Upper lobe of left lung (tissue), 6 donors: ENCODE results near the gene CCDC51. TPM values are rescaled to one million over a fixed set of nuclear protein-coding genes. Genes with fewer than 3 reads are reported as not detected.

Experiments
- ATAC-seq, 2 donors: fragments of 200-7000 bp; cut with Tn5 transposase; one replicate each; pipeline ENCODE4 v1.9.1; 2022; ENCODE audit warnings: mild to moderate bottlenecking in 2 of 2, moderate library complexity in 2 of 2; ENCODE audit not compliant: low FRiP score in 2 of 2
- DNase-seq, 2 donors: peaks; one replicate each; pipeline ENCODE4 v3.0.0-alpha.2; 2019 to 2020
- H3K27ac ChIP-seq, 4 donors: fragments of 200-600 bp; sonication (generic); one replicate each; pipeline ENCODE4 v1.5.1; 2016 to 2019
- H3K27me3 ChIP-seq, 4 donors: fragments of 200-600 bp; sonication (generic); one replicate each; pipeline ENCODE4 v1.5.1; 2017 to 2019
- H3K36me3 ChIP-seq, 4 donors: fragments of 200-600 bp; sonication (generic); one replicate each; pipeline ENCODE4 v1.5.1; 2016 to 2019
- H3K4me1 ChIP-seq, 4 donors: fragments of 200-600 bp; sonication (generic); one replicate each; pipeline ENCODE4 v1.5.1; 2018 to 2019
- H3K4me3 ChIP-seq, 4 donors: fragments of 200-600 bp; sonication (generic); one replicate each; pipeline ENCODE4 v1.5.1; 2017 to 2019; ENCODE audit warnings: mild to moderate bottlenecking in 2 of 4, moderate library complexity in 1 of 4
- H3K9me3 ChIP-seq, 4 donors: fragments of 200-600 bp; sonication (generic); one replicate each; pipeline ENCODE4 v1.5.1; 2018 to 2019
- CTCF ChIP-seq, 6 experiments: fragments of 450-650 bp in 4 of 6; fragments of 200-600 bp in 2 of 6; sonication (generic) in 2 of 6; IDR thresholded peaks; one replicate each; pipeline ENCODE4 v1.5.1; 2016 to 2019; ENCODE audit warnings: antibody characterized with exemption in 6 of 6
- EP300 ChIP-seq, 4 donors: sonication (generic); formaldehyde crosslinking; IDR thresholded peaks; one replicate each; pipeline ENCODE4 v1.5.1; 2017; ENCODE audit warnings: antibody characterized with exemption in 4 of 4, control low read depth in 2 of 4
- POLR2A ChIP-seq, 4 donors: fragments of 450-650 bp; IDR thresholded peaks; one replicate each; pipeline ENCODE4 v1.5.1; 2016 to 2017; ENCODE audit warnings: antibody characterized with exemption in 4 of 4, mild to moderate bottlenecking in 2 of 4
- POLR2AphosphoS5 ChIP-seq, 2 donors: sonication (generic); formaldehyde crosslinking; IDR thresholded peaks; one replicate each; pipeline ENCODE4 v1.5.1; 2017; ENCODE audit warnings: antibody characterized with exemption in 2 of 2
- WGBS, 2 donors: methylation state at CpG; one replicate each; pipeline ENCODE4 v1.1.5; 2017 to 2018; 5-methylcytosine and 5-hydroxymethylcytosine counted together
- total RNA-seq, 6 donors: library from RNA; depleted of rRNA in 4 of 6; stranded (reverse); fragments of >200 nt in 4 of 6; gene quantifications; one replicate each; pipeline versions ENCODE4 v1.1.0 to v1.2.1, GENCODE V29; 2016 to 2021
- donor health status: DM: no; HTN: no; CAD: no; lungs with moderate emphysema.
- donor health status: DM: no; HTN: yes; CAD: no; lungs with severe emphysema.

Gene CCDC51
- total RNA-seq, 6 donors from 2014 or later = 6.3 to 18.2 (median 13.2) TPM

DNA sequence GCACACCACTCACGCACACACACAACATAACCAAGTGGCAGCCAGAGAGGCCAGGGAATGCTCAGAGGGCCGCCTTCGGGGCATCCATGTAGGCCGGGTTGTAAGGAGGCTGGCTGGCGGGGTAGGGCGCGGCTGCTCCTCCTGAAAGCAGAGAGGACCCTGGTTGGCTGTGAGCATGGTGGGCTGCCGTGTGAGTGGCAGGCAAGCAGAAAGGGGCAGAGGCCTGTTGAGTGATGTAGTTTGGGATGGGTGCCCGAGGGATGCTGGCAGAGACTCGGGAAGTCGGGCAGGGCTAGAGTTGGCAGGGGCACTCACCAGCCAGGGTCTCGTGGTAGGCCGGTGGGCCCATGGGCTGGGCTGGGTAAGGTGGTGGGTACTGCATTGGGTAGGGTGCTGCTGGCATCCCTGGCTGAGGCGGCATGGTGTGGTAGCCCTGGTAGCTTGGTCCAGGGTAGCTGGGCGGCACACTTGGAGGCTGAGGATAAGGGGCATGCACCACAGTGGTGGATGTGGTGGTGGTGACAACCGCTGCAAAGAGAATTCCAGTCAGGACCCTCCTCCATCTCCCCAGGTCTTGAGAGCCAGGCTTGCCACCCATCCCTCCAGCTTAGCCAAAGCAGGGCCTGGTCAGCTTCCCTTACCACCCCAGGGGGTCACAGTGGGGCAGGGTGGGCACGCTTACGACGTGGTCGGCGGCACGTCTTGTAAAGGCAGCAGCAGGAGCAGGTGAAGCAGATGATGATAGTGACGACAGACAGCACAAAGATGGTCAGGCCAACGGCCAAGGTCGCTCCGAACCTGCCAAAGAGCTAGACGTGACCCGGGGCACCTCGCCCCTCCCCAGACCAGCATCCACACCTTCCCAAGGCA, 29.4 kb upstream of the CCDC51 start:
- Histone ChIP-seq H3K4me3 (no peak overlapping the region), H3K36me3 (peaks cover 0 to 38% (median 31%) of the 10 kb centered on the region in 4 donors), H3K27ac (peak overlapping the region; percentile 40 to 100 (median 97)), H3K4me1 (peaks cover 71 to 87% (median 76%) of the 10 kb centered on the region in 4 donors), H3K27me3 (no peaks in the 10 kb centered on the region), H3K9me3 (no peaks in the 10 kb centered on the region)
- WGBS, 2 donors = 83 to 92% methylated on average over 16 to 28 of the region's 29 CpGs
- ATAC-seq (no peak), DNase-seq (peak in 1 of 2 donors; percentile 76)
- TF ChIP-seq POLR2AphosphoS5 (IDR thresholded peaks at IDR 0.05) (no peak), CTCF (IDR thresholded peaks at IDR 0.05) (no peak), POLR2A (IDR thresholded peaks at IDR 0.05) (no peak), EP300 (IDR thresholded peaks at IDR 0.05) (no peak)

DNA sequence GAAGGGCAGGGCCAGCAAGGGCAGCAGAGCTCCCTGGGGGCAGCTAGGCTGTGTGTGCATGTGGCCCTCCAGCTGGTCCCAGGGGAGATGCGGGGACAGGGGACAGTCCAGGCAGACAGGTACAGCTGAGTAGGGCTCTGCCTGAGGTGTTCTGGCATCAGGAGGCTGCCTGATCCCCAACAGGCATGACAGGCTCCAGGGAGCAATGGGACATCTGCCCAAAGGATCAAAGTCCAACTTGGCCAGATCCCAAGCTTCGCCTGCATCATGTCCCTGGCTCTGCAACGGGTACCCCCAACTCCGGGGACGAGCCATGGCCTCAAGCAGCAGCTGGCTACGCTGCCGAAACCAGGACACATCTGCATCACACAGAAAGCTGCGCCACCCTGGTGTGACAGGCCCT, 28.4 kb upstream of the CCDC51 start:
- Histone ChIP-seq H3K27me3 (no peaks in the 10 kb centered on the region), H3K4me1 (peaks cover 67 to 82% (median 71%) of the 10 kb centered on the region in 4 donors), H3K36me3 (peaks cover 0 to 45% (median 31%) of the 10 kb centered on the region in 4 donors), H3K9me3 (no peaks in the 10 kb centered on the region), H3K4me3 (no peak overlapping the region), H3K27ac (peak overlapping the region in 3 of 4 donors; percentile 97 to 100 (median 97))
- DNase-seq (peak in 1 of 2 donors; percentile 50), ATAC-seq (no peak)
- TF ChIP-seq EP300 (IDR thresholded peaks at IDR 0.05) (no peak), POLR2A (IDR thresholded peaks at IDR 0.05) (no peak), POLR2AphosphoS5 (IDR thresholded peaks at IDR 0.05) (no peak), CTCF (IDR thresholded peaks at IDR 0.05) (no peak)
- 92% methylated on average over 8 of the region's 8 CpGs; no CpG with 5 or more reads in 1 of the 2 donors for WGBS, 2 donors

DNA sequence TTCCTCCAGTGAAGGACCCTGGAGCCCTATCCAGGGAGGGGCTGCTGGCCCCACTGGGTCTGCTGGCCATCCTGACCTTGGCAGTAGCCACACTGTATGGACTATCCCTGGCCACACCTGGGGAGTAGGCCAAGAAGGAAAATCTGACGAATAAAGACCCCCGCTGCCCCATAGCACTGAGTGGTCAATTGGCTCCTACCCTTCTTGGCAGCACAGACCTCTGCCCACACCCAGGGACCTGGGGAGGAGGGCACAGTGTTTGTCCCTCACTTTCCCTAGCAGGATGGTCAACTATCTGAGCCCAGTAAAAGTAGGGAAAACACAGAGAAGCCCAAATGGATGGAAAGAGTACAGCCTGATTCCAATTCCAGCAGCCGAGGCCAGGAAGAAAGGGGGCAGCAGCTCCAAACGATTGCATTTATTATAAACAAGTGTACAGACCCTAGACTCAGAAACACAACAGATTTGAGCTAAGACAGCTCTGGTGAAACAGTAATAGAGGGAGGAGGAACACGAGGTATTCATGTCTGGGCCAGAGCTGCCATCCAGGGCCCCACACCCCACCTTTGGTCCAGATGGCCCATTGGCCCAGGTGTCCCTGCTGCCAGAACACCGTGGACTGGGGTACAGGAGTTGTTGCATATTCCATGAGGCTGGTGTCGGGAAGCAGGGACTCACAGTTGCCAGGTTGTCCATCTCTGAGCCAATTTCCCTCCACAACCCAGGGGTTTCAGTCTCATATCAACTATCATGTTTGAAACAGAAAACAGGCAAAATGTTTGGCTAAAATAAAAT, 27.8 kb upstream of the CCDC51 start:
- H3K36me3 ChIP-seq = peaks cover 0 to 48% (median 31%) of the 10 kb centered on the region in 4 donors
- H3K27ac ChIP-seq = peak overlapping the region; percentile 97 to 100 (median 98)
- H3K4me1 ChIP-seq = peaks cover 64 to 76% (median 67%) of the 10 kb centered on the region in 4 donors
- TF ChIP-seq EP300 (IDR thresholded peaks at IDR 0.05) (no peak), POLR2AphosphoS5 (IDR thresholded peaks at IDR 0.05) (no peak), POLR2A (IDR thresholded peaks at IDR 0.05) (no peak), CTCF (IDR thresholded peaks at IDR 0.05) (no peak)
- WGBS, 2 donors = 72 to 75% methylated on average over 7 of the region's 7 CpGs
- DNase-seq (no peak), ATAC-seq (no peak)
- no peaks in the 10 kb centered on the region for H3K27me3 ChIP-seq
- peak overlapping the region in 3 of 4 donors; percentile 48 to 60 (median 55) for H3K4me3 ChIP-seq
- no peaks in the 10 kb centered on the region for H3K9me3 ChIP-seq

DNA sequence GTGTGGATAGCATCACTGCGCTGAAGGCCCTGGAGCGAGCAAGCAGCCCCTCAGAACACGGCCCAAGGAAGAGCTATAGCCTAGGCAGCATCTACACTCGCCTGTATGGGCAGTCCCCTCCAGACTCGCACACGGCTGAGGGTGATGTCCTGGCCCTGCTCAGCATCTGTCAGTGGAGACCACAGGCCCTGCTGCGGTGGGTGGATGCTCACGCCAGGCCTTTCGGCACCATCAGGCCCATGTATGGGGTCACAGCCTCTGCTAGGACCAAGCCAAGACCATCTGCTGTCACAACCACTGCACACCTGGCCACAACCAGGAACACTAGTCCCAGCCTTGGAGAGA, 27.2 kb upstream of the CCDC51 start:
- ATAC-seq (no peak), DNase-seq (peak in 1 of 2 donors; percentile 25)
- Histone ChIP-seq H3K27ac (peak overlapping the region; percentile 97 to 100 (median 98)), H3K4me3 (peak overlapping the region; percentile 48 to 68 (median 58)), H3K9me3 (no peaks in the 10 kb centered on the region), H3K27me3 (no peaks in the 10 kb centered on the region), H3K36me3 (peaks cover 0 to 48% (median 31%) of the 10 kb centered on the region in 4 donors), H3K4me1 (peaks cover 61 to 71% (median 63%) of the 10 kb centered on the region in 4 donors)
- 93% methylated on average over 4 of the region's 9 CpGs; no CpG with 5 or more reads in 1 of the 2 donors for WGBS, 2 donors
- no peak for TF ChIP-seq CTCF (IDR thresholded peaks at IDR 0.05)
- TF ChIP-seq EP300 (IDR thresholded peaks at IDR 0.05) = no peak
- no peak for TF ChIP-seq POLR2AphosphoS5 (IDR thresholded peaks at IDR 0.05)
- TF ChIP-seq POLR2A (IDR thresholded peaks at IDR 0.05) = no peak
